ENCODE measurements around the gene NKTR.
A peak's percentile ranks its signal among the peaks of the same experiment; 100 is the strongest.

The NKTR gene

DNA sequence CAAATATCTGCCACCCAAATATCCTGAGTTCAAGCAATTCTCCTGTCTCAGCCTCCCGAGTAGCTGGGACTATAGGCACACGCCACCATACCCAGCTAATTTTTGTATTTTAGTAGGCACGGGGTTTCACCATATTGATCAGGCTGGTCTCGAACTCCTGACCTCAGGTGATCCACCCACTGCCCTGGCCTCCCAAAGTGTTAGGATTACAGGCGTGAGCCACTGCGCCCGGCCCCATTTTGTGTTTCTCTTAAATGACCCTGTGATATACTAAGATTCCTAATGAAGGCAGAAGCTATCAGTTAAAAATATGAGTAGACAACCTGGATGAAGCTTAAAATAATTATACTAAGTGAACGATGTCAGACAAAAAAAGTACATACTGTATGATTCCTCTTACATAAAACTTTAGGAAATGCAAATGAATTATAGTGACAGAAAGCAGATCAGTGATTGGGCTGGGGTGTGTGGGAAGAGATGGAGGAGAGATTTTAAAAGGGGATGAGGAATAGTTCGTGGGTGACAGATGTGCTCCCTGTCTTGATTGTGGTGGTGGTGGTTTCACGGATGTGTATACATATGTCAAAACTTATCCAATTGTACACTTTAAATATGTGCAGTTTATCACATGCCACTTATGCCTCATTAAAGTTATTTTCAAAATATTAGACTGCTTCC is 81.0 kb downstream of the NKTR start:
- DNase-seq (ENCODE audit: low read depth in 2 of 2) = no peak

DNA sequence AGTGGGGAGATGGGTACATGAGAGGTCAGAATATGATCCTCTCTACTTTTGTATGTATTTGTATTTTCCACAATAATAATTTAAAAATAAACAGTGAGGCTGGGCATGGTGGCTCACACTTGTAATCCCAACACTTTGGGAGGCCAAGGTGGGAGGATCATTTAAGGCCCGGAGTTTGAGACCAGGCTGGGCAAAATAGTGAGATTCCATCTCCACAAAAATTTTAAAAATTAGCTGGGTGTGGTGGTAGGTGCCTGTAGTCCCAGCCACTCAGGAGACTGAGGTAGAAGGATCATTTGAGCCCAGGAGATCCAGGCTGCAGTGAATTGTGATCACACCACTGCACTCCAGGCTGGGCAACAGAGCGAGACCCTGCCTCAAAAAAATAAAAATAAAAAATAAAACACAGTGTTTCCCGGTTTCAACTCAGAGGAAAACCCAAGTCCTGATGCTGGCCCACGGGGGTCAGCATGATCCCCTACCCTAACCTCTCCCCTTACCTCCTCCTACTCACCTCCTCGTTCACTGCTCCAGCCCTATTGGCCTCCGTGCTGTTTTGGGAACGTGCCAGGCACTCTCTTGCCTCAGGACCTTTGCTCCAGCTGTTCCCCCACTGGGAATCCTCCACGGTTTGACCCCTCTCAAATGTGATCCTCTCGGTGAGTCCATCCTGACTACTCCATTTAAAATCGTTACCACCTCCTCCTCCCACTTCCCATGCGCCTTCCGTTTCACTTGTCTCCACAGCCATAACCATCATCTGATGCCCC is 82.0 kb downstream of the NKTR start:
- DNase-seq (ENCODE audit: low read depth in 2 of 2) = no peak

GRCh38 chr3:42683875-42684598 is 83.6 kb downstream of the NKTR start:
- peak; percentile 53 to 71 for DNase-seq (ENCODE audit: low read depth in 2 of 2)

DNA sequence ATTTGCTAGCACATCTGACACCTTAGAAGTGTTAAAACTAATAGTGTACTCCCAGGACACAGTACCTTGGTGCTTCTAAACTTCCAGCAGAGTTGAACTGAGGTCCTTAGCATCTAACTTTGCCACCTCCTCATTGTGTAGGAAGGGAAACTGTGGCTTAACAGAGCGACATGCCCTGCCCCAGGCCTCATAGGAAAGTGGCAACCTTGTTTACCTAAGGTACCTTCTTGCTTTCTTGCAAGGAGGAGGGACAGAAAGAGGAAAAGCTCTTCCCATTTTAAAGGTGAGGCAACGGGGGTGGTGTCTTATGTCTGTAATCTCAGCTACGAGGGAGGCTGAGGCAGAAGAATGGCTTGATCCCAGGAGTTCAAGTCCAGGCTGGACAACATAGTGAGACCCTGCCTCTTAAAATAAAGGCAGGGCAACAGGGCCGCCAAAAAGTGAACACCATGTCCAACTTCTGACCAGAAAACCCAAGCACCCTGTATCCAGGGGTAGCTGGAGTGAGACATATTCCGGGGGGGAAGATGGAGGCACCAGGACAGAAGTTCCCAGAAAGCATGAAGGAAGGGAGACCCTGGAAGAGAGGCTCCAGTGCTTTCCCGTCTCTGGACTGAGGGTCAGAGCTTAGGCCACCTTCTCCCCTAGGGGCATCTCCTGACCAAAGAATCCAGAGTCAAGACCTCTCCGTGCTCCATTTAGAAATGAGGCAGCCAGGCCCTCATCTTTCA is 84.3 kb downstream of the NKTR start:
- DNase-seq (ENCODE audit: low read depth in 2 of 2) = no peak

DNA sequence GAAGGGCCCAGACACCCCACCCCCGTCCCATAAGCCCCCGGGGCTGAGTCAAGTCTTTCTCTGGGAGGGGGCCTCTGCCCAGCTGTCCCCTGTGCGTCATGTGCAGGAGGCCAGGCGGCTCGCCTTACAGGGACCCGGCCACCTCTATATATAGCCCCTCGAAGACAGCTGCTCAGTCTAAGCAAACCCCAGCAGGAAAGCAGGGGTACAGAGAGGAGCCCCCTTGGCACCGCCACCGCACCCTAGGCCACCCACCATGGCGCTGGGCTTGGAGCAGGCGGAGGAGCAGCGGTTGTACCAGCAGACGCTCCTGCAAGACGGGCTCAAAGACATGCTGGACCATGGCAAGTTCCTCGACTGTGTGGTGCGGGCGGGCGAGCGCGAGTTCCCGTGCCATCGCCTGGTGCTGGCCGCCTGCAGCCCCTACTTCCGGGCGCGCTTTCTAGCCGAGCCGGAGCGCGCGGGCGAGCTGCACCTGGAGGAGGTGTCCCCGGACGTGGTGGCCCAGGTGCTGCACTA is 84.9 kb downstream of the NKTR start, which contains the start of gene KLHL40:
Gene KLHL40, plus strand, starts transcription at position 175 of the 519 bp plus-strand sequence. Its CDS starts 82 bp downstream, at position 257.
- no peak for DNase-seq (ENCODE audit: low read depth in 2 of 2)

GRCh38 chr3:42685891-42686820 is 85.7 kb downstream of the NKTR start:
- DNase-seq (ENCODE audit: low read depth in 2 of 2) = no peak

DNA sequence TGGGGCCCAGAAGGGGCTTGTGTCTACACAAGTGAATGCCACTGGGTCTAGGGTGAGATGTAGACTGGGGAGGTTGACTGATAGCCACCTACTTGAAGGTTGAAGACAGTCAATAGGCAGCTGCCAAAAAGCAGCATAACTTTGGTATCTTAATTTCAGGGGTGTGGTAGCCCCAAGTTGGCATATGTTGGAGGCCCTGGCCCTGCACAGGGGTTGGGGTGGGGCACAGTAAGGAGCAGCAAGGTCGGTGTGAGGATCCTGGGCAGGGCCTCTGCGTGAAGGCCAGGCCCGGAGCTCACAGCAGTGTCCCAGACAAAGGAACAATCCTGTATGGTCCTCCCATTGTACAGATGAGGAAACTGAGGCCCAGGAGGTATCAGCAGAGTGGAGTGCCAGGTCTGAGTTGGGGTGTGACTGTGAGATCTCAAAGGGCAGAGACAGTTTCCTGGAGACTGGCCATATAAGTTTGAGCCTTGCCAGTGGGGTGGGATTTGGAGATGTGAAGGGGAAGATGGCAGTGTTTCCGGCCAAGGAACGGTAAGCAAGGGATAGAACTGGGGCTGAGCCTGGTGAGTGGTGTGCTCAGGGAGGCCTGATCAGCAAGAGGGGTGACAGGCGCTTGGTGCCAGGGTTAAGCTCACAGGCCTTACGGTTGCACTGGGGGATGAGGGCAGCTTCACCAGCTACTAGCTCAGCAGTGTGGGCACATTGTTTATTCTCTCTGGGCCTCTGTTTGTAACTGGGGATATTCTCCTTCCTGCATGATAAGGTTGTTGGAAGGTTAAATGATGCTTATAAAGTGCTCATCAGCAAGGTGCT is 86.6 kb downstream of the NKTR start:
- no peak for DNase-seq (ENCODE audit: low read depth in 2 of 2)

DNA sequence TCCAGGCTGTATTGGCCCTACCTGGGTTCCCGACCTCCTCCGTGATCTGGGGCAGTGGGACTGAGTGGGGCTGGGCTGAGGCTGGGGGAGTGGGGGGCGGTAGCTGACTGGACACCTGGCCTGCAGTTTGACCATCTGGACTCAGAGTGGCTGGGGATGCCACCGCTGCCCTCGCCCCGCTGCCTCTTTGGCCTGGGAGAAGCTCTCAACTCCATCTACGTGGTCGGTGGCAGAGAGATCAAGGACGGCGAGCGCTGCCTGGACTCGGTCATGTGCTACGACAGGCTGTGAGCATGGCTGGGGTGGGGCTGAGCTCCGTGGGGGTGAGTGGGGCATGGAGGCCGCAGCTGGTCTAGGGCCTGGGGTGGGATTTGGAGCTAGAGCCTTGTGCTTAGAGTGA is 87.5 kb downstream of the NKTR start:
- no peak for DNase-seq (ENCODE audit: low read depth in 2 of 2)

DNA sequence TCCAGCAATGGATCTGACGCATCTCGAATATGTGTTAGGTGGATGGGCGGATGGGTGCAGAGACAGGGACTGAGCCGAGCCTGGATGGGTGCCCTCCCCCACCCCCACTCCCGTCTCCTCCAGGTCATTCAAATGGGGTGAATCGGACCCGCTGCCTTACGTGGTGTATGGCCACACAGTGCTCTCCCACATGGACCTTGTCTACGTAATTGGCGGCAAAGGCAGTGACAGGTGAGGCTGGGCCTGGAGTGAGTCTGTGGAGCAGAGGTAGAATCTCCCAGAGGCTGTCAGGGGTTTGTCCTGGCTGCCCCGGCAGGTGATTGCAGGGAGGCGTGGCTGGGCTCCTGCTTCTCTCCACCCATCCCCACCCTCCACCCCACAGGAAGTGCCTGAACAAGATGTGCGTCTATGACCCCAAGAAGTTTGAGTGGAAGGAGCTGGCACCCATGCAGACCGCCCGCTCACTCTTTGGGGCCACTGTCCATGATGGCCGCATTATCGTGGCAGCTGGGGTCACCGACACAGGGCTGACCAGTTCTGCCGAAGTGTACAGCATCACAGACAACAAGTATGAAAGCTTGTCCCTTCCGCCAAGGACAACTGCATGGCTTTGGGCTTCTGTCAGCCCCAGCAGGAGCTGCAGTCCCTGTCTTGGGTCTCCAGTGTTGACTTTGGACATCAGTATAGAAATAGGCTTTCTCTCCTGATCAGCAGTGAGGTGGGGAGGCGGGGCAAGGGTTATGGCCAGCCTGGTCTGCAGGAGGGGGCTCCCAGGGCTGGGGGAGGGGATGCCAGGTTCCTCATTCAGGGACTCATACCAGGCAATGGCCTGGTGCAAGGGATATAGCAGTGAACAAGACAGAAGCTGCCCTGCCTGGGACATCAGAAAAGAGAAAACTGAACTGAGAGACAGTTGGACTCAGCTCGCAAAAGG is 88.3 kb downstream of the NKTR start:
- no peak for DNase-seq (ENCODE audit: low read depth in 2 of 2)

DNA sequence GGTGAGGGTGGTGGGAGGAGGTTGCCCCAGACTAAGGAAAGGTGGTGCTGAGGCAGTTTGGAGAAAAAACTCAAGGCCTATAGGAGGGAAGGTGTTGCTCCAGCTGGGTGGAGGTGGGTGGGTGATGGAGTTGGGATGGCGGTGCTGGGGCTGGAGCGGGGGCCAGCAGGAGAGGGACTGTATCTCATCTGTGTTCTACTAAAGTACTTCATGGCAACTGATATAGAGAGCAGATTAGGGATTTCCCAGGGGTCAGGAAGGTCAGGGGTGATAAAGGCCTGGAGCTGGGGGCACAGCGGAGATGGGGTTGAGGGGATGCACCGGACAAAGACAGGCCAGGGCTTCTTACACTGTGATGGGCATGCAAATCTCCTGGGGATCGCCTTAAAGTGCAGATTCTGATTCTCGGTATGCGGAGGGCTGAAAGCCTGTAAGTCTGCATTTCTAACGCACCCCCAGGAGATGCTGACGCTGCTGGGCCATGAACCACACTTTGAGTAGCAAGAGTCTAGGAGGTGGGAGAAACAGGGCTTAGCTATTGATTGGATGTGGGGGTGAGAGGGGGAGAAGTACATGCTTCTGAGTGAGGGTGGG is 89.0 kb downstream of the NKTR start:
- no peak for DNase-seq (ENCODE audit: low read depth in 2 of 2)

- DNase-seq (ENCODE audit: low read depth in 2 of 2) = no peak
These were observed 89.7 kb downstream of the NKTR start for GRCh38 chr3:42690191-42690590.

DNA sequence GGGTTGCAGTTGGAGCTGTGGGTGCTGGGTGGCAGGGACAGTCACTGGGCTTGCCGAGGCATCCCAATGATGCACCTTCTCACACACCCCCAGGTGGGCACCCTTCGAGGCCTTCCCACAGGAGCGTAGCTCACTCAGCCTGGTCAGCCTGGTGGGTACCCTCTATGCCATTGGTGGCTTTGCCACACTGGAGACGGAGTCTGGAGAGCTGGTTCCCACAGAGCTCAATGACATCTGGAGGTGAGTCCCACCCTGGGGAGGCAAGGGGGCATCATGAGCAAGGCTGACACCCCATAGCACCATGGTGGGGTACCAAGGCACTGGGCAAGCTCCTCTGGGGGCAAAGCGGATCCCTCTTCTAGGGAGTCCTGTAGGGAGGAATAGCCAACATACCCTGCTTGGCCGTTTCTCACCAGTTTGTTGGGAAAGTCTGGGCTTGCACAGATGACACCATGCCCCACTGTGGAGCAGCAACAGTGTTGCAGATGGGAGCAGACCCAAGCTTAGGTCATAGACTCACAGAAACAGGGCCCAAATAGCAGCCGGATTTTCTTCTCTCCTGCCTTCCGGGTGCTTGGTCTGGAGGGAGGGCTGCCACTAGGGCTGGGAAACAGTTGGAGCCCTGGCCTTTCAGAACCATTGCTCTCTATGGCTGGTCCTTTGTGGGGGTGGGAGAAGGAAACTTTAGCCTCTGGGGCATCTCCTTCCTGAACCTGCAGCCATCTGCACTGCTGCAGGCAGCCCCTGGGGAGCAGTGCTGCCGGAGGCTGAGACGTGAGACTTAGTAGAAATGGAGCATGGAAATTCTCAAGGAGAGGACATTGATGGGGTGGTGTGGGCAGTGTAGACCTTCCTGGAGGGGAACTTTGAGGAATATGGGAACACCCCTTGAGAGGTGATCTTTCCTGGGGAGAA is 90.5 kb downstream of the NKTR start:
- no peak for DNase-seq (ENCODE audit: low read depth in 2 of 2)

- no peak for DNase-seq (ENCODE audit: low read depth in 2 of 2)
These were observed 91.6 kb downstream of the NKTR start for GRCh38 chr3:42691816-42692666.

DNA sequence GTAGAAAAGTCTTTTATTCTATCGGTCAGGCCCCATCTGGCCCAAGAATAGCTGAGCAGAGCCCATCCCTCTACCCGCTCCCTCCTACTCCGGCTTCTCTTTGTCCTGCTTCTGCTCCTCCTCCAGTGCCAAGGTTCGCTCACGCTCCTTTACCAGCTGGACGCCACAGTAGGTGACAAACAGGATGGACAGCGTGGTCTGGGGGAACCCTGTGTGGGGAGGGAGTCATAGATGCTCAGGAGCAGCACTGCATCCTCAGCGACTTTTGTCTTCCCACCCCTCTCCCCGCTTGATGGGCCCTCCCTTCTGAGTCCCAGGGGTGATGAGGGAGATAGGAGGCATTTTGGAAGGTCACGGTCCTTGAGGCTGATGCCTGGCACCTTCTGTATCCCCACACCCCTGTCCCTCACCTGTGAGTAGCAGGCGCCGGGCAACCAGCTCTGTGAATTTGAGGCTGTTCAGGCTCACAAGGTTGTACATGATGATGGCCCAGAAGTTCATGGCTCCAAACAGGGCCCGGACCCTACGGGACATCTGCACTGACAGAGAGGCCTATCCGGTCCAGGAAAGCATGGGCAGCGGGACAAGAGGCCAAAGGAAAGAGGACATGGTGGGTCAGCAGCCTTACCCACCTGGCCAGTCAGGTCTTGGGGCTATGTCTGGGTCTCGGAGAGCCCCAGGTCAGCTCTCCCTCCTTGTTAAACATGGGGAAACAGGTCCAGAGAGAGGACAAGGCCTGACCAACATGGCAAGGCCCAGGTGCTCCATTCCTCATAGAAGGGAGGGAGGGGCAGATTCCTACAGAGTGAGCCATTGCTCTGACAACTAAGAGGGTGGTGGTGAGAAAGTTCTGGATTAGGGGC is 92.4 kb downstream of the NKTR start:
- no peak for DNase-seq (ENCODE audit: low read depth in 2 of 2)

DNA sequence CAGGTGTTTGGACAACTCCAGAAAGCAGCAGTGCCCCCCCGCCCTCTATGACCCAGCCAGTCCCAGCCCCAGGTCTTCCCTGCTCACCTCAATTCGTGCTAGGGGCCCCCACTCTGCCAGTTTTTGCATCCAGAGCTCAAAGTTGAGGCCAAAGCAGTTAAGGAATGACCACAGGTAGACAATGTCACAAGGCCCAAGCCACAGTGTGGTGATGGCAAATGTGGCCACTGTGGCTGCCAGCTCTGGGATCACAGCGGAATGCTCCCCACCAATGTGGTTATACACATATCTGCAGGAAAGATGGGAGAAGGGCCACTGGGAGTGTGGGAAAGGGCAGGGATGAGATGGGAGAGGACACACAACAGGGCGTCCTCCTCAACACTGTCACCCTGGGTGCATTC is 93.0 kb downstream of the NKTR start:
- DNase-seq (ENCODE audit: low read depth in 2 of 2) = no peak
